ENCODE measurements around the gene NPHP4. TPM values are rescaled to one million over a fixed set of nuclear protein-coding genes. Genes with fewer than 3 reads are reported as not detected.

Gene NPHP4
- total RNA-seq, 1 donor from 2014 or later = 11.3 TPM

- Histone ChIP-seq H3K27ac (no peak overlapping the region), H3K36me3 (peaks cover 0 to 35% of the 10 kb centered on the region in 2 donors)
Measured at GRCh38 chr1:5877001-5877400, 115.2 kb downstream of the NPHP4 start.

DNA sequence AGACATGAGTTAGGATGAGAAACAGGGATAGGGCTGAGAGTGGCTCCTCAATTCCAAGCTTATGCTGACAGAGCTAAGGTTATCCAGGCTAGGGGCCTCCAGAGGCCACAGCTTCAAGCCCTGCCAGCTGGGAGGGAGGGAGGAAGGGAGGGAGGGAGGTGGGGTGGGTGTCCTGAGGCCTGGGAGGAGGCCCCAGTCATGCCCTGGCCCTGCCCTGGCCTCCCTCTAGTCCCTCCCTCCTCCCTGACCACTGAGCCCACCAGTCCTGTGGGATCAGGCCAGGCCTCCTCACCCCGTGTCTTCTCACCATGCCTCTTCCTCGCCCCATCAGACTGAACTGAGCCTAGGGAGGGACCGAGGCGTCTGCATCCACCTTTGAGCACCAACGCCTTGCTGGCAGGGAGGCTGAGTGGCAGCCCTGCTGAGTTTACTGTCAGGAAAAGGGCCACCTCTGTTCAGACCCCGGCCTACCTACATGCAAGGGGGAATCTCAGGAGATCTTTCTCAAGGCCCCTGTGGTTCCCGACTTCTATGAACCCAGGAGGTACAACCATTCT lies 116.1 kb downstream of the NPHP4 start:
- DNase-seq (ENCODE audit: extremely low spot score in 2 of 2) = no peak
- TF ChIP-seq POLR2AphosphoS5 (IDR thresholded peaks at IDR 0.05; ENCODE audit: insufficient read depth in 1 of 2, low read depth in 1 of 2) = no peak
- TF ChIP-seq, protein P1, sequence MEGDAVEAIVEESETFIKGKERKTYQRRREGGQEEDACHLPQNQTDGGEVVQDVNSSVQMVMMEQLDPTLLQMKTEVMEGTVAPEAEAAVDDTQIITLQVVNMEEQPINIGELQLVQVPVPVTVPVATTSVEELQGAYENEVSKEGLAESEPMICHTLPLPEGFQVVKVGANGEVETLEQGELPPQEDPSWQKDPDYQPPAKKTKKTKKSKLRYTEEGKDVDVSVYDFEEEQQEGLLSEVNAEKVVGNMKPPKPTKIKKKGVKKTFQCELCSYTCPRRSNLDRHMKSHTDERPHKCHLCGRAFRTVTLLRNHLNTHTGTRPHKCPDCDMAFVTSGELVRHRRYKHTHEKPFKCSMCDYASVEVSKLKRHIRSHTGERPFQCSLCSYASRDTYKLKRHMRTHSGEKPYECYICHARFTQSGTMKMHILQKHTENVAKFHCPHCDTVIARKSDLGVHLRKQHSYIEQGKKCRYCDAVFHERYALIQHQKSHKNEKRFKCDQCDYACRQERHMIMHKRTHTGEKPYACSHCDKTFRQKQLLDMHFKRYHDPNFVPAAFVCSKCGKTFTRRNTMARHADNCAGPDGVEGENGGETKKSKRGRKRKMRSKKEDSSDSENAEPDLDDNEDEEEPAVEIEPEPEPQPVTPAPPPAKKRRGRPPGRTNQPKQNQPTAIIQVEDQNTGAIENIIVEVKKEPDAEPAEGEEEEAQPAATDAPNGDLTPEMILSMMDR (IDR thresholded peaks at IDR 0.05) = no peak
- TF ChIP-seq POLR2A (IDR thresholded peaks at IDR 0.05) = no peak
- no peaks in the 10 kb centered on the region for H3K4me1 ChIP-seq
- no peak overlapping the region for H3K27ac ChIP-seq
- intact Hi-C loops (cut with DNase I) = no loop called here
- no peaks in the 10 kb centered on the region for H3K9me3 ChIP-seq
- H3K27me3 ChIP-seq = no peaks in the 10 kb centered on the region
- peaks cover 0 to 36% of the 10 kb centered on the region in 2 donors for H3K36me3 ChIP-seq
- H3K4me3 ChIP-seq = no peak overlapping the region

More at GRCh38 chr1:5877001-5877400, 115.2 kb downstream of the NPHP4 start:
- DNase-seq (ENCODE audit: extremely low spot score in 2 of 2) = no peak
- TF ChIP-seq POLR2A (IDR thresholded peaks at IDR 0.05) (no peak), POLR2AphosphoS5 (IDR thresholded peaks at IDR 0.05; ENCODE audit: insufficient read depth in 1 of 2, low read depth in 1 of 2) (no peak)
- TF ChIP-seq, protein P1 (IDR thresholded peaks at IDR 0.05) = no peak
- no peaks in the 10 kb centered on the region for H3K4me1 ChIP-seq
- no peaks in the 10 kb centered on the region for H3K9me3 ChIP-seq
- H3K27me3 ChIP-seq = no peaks in the 10 kb centered on the region
- no peak overlapping the region for H3K4me3 ChIP-seq
- intact Hi-C loops (cut with DNase I) = no loop called here

DNA sequence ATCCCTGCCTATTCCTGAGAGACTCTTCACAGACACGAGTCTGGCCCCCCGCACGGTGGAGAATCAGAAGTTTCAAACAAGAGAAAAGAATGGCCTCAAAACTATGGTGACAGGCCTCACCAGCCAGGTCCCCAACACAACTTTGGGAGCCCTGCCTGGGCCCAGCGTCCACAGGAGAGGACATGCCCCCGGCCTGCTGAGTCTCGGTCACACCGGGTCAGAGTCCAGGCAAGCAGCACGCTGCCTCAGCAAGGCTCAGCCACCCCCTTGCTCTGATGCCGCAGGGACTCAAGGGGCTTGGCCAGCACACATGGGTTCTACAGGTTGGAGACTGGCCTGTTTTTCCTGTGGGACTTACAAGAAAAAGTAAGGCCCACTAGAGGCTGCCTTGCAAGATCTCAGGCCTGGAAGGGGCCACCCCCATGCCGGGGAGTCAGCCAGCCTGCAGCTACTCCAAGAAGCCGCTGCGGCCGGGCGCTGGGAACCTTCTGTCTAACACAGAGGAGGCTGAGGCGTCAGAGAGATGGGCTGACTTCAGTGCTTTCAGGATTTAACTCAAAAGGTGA lies 116.8 kb downstream of the NPHP4 start:
- no peaks in the 10 kb centered on the region for H3K27me3 ChIP-seq
- no peaks in the 10 kb centered on the region for H3K9me3 ChIP-seq
- H3K4me3 ChIP-seq = no peak overlapping the region
- DNase-seq (ENCODE audit: extremely low spot score in 2 of 2) = no peak
- peaks cover 0 to 41% of the 10 kb centered on the region in 2 donors for H3K36me3 ChIP-seq
- intact Hi-C loops (cut with DNase I) = no loop called here
- no peaks in the 10 kb centered on the region for H3K4me1 ChIP-seq
- H3K27ac ChIP-seq = no peak overlapping the region
- no peak for TF ChIP-seq POLR2AphosphoS5 (IDR thresholded peaks at IDR 0.05; ENCODE audit: insufficient read depth in 1 of 2, low read depth in 1 of 2)
- TF ChIP-seq, protein P1 (IDR thresholded peaks at IDR 0.05) = no peak
- TF ChIP-seq POLR2A (IDR thresholded peaks at IDR 0.05) = no peak

GRCh38 chr1:5874416-5875110 lies 117.7 kb downstream of the NPHP4 start:
- Histone ChIP-seq H3K4me3 (no peak overlapping the region), H3K9me3 (no peaks in the 10 kb centered on the region), H3K27ac (no peak overlapping the region), H3K4me1 (no peaks in the 10 kb centered on the region), H3K27me3 (no peaks in the 10 kb centered on the region), H3K36me3 (peaks cover 0 to 38% of the 10 kb centered on the region in 2 donors)
- TF ChIP-seq POLR2AphosphoS5 (IDR thresholded peaks at IDR 0.05; ENCODE audit: insufficient read depth in 1 of 2, low read depth in 1 of 2) = no peak
- no peak for TF ChIP-seq POLR2A (IDR thresholded peaks at IDR 0.05)
- TF ChIP-seq, protein P1 (IDR thresholded peaks at IDR 0.05) = no peak
- no peak for DNase-seq (ENCODE audit: extremely low spot score in 2 of 2)
- intact Hi-C loops (cut with DNase I) = no loop called here

GRCh38 chr1:5873556-5873955 lies 118.7 kb downstream of the NPHP4 start:
- H3K27ac ChIP-seq = no peak overlapping the region
- H3K9me3 ChIP-seq = no peaks in the 10 kb centered on the region
- no peak overlapping the region for H3K4me3 ChIP-seq
- intact Hi-C loops (cut with DNase I) = no loop called here
- peaks cover 0 to 31% of the 10 kb centered on the region in 2 donors for H3K36me3 ChIP-seq
- no peaks in the 10 kb centered on the region for H3K4me1 ChIP-seq
- TF ChIP-seq, protein P1 (IDR thresholded peaks at IDR 0.05) = no peak
- TF ChIP-seq POLR2AphosphoS5 (IDR thresholded peaks at IDR 0.05; ENCODE audit: insufficient read depth in 1 of 2, low read depth in 1 of 2) (no peak), POLR2A (IDR thresholded peaks at IDR 0.05) (no peak)
- H3K27me3 ChIP-seq = no peaks in the 10 kb centered on the region
- DNase-seq (ENCODE audit: extremely low spot score in 2 of 2) = no peak
